Mesendoderm (in vitro differentiated cells): ENCODE measurements around the gene YWHAE.
"Not testable (repeated sequence)": the region's sequence is repeated elsewhere in the genome, so short reads cannot be mapped to it uniquely, and the experiment has no call there.

ENCODE experiments used
- DNase-seq: peaks from one replicate; pipeline ENCODE4 v3.0.0; 2013
- H2AK5ac ChIP-seq: 2 replicates; pipeline ENCODE4 v1.6.1; 2013; ENCODE audit warnings: low read length, inconsistent platforms
- H2BK120ac ChIP-seq: 2 replicates; pipeline ENCODE4 v1.6.1; 2013; ENCODE audit warnings: low read depth, mild to moderate bottlenecking, low read length, moderate library complexity, mixed read lengths
- H2BK15ac ChIP-seq: replicated peaks from 2 replicates; pipeline ENCODE4 v1.6.1; 2013; ENCODE audit warnings: low read depth, mild to moderate bottlenecking, moderate library complexity
- H2BK5ac ChIP-seq: 2 replicates; pipeline ENCODE4 v1.6.1; 2013; ENCODE audit warnings: low read length, inconsistent platforms
- H3K18ac ChIP-seq: 2 replicates; pipeline ENCODE4 v1.6.1; 2013; ENCODE audit warnings: mild to moderate bottlenecking, low read length, mixed read lengths
- H3K23ac ChIP-seq: one replicate; pipeline ENCODE4 v1.6.1; 2013; ENCODE audit warnings: low read length
- H3K27ac ChIP-seq: 2 replicates; pipeline ENCODE4 v1.5.1; 2013; ENCODE audit warnings: low read depth, mild to moderate bottlenecking, inconsistent platforms, low read length, moderate library complexity
- H3K27me3 ChIP-seq: 2 replicates; pipeline ENCODE4 v1.6.1; 2013; ENCODE audit warnings: low read length, control low read depth, mild to moderate bottlenecking, inconsistent platforms; ENCODE audit not compliant: insufficient read depth, poor library complexity
- H3K36me3 ChIP-seq: 2 replicates; pipeline ENCODE4 v1.6.1; 2013; ENCODE audit warnings: low read length, inconsistent platforms; ENCODE audit not compliant: control insufficient read depth, insufficient read depth
- H3K4ac ChIP-seq: one replicate; pipeline ENCODE4 v1.6.1; 2013; ENCODE audit warnings: low read depth, mild to moderate bottlenecking, low read length, moderate library complexity
- H3K4me1 ChIP-seq: 2 replicates; pipeline ENCODE4 v1.6.1; 2013; ENCODE audit warnings: low read depth, low read length, inconsistent platforms; ENCODE audit not compliant: control insufficient read depth
- H3K4me2 ChIP-seq: 2 replicates; pipeline ENCODE4 v1.6.1; 2013; ENCODE audit warnings: low read length
- H3K4me3 ChIP-seq: 2 replicates; pipeline ENCODE4 v1.5.1; 2013; ENCODE audit warnings: mild to moderate bottlenecking, low read length
- H3K56ac ChIP-seq: one replicate; pipeline ENCODE4 v1.6.1; 2013; ENCODE audit warnings: low read length
- H3K79me1 ChIP-seq: 2 replicates; pipeline ENCODE4 v1.6.1; 2013; ENCODE audit warnings: low read length, inconsistent platforms
- H3K79me2 ChIP-seq: 2 replicates; pipeline ENCODE4 v1.6.1; 2013; ENCODE audit warnings: mild to moderate bottlenecking, low read length; ENCODE audit not compliant: control insufficient read depth, insufficient read depth
- H3K9ac ChIP-seq: 2 replicates; pipeline ENCODE4 v1.6.1; 2013; ENCODE audit warnings: low read length, inconsistent platforms
- H4K5ac ChIP-seq: one replicate; pipeline ENCODE4 v1.6.1; 2013; ENCODE audit warnings: low read length
- H4K8ac ChIP-seq: one replicate; pipeline ENCODE4 v1.6.1; 2013; ENCODE audit warnings: low read depth, mild to moderate bottlenecking, control low read depth, low read length, moderate library complexity
- WGBS: extraction: QIAGEN DNeasy Blood & Tissue Kit; methylation state at CpG from one replicate; pipeline ENCODE4 v1.1.7; 2013; ENCODE audit warnings: low lambda C conversion rate, missing lambda C conversion rate; ENCODE audit not compliant: insufficient coverage; ENCODE audit errors: extremely low coverage; 5-methylcytosine and 5-hydroxymethylcytosine counted together

The YWHAE gene

GRCh38 chr17:1385861-1386260, 14.2 kb downstream of the YWHAE start:
- no peaks in the 10 kb centered on the region for H3K36me3 ChIP-seq
- DNase-seq: no peak
- H3K79me1 ChIP-seq: no peaks in the 10 kb centered on the region

GRCh38 chr17:1384905-1385435, 15.1 kb downstream of the YWHAE start:
- no peak overlapping the region for H3K56ac ChIP-seq
- no peak overlapping the region for H3K27ac ChIP-seq
- no CpG with 5 or more reads among the region's 1 CpG for whole genome bisulfite sequencing
- H3K79me2 ChIP-seq: peaks cover 96% of the 10 kb centered on the region
- no peak overlapping the region for H3K4me2 ChIP-seq
- no peak overlapping the region for H2BK120ac ChIP-seq
- H3K27me3 ChIP-seq: no peaks in the 10 kb centered on the region
- H2BK15ac ChIP-seq: no peak overlapping the region
- H3K36me3 ChIP-seq: no peaks in the 10 kb centered on the region
- no peak overlapping the region for H3K9ac ChIP-seq
- no peak overlapping the region for H3K4ac ChIP-seq
- H3K18ac ChIP-seq: no peak overlapping the region
- no peak for DNase-seq
- no peak overlapping the region for H2AK5ac ChIP-seq
- no peak overlapping the region for H4K8ac ChIP-seq
- no peak overlapping the region for H2BK5ac ChIP-seq
- no peak overlapping the region for H3K4me3 ChIP-seq
- no peak overlapping the region for H4K5ac ChIP-seq
- no peaks in the 10 kb centered on the region for H3K4me1 ChIP-seq
- no peaks in the 10 kb centered on the region for H3K79me1 ChIP-seq
- no peak overlapping the region for H3K23ac ChIP-seq

More at GRCh38 chr17:1385861-1386260, 14.2 kb downstream of the YWHAE start:
- no peak overlapping the region for H2BK15ac ChIP-seq
- no peaks in the 10 kb centered on the region for H3K27me3 ChIP-seq
- H2BK120ac ChIP-seq: no peak overlapping the region
- H4K8ac ChIP-seq: no peak overlapping the region
- H3K9ac ChIP-seq: no peak overlapping the region
- no peak overlapping the region for H4K5ac ChIP-seq
- no peak overlapping the region for H3K23ac ChIP-seq
- no peak overlapping the region for H3K18ac ChIP-seq
- H3K56ac ChIP-seq: no peak overlapping the region
- no peak overlapping the region for H2AK5ac ChIP-seq
- no peaks in the 10 kb centered on the region for H3K4me1 ChIP-seq
- no peak overlapping the region for H3K27ac ChIP-seq
- H3K4ac ChIP-seq: no peak overlapping the region
- H3K4me3 ChIP-seq: no peak overlapping the region
- H3K79me2 ChIP-seq: peaks cover 96% of the 10 kb centered on the region
- no CpG with 5 or more reads among the region's 2 CpGs for WGBS
- H3K4me2 ChIP-seq: no peak overlapping the region
- H2BK5ac ChIP-seq: no peak overlapping the region

- WGBS: no CpG with 5 or more reads among the region's 10 CpGs
- no peak overlapping the region for H2BK15ac ChIP-seq
Observed at GRCh38 chr17:1379930-1380313, 20.1 kb downstream of the YWHAE start.

GRCh38 chr17:1379208-1379929, 20.7 kb downstream of the YWHAE start:
- H3K4me1 ChIP-seq: peaks cover 13% of the 10 kb centered on the region
- no peaks in the 10 kb centered on the region for H3K36me3 ChIP-seq
- WGBS: no CpG with 5 or more reads among the region's 11 CpGs
- no peak overlapping the region for H4K8ac ChIP-seq
- H2AK5ac ChIP-seq: no peak overlapping the region
- no peaks in the 10 kb centered on the region for H3K27me3 ChIP-seq
- no peaks in the 10 kb centered on the region for H3K79me1 ChIP-seq
- no peak overlapping the region for H4K5ac ChIP-seq
- H3K27ac ChIP-seq: no peak overlapping the region
- H2BK15ac ChIP-seq: no peak overlapping the region
- no peak overlapping the region for H3K4ac ChIP-seq
- H3K79me2 ChIP-seq: peaks cover 98% of the 10 kb centered on the region
- H3K9ac ChIP-seq: no peak overlapping the region
- H3K23ac ChIP-seq: no peak overlapping the region
- no peak for DNase-seq
- H2BK5ac ChIP-seq: no peak overlapping the region
- H3K56ac ChIP-seq: no peak overlapping the region
- no peak overlapping the region for H3K18ac ChIP-seq
- H2BK120ac ChIP-seq: no peak overlapping the region
- no peak overlapping the region for H3K4me3 ChIP-seq
- no peak overlapping the region for H3K4me2 ChIP-seq

More at GRCh38 chr17:1379930-1380313, 20.1 kb downstream of the YWHAE start:
- Histone ChIP-seq H3K56ac (no peak overlapping the region), H3K4me1 (peaks cover 10% of the 10 kb centered on the region), H2AK5ac (no peak overlapping the region), H3K79me1 (no peaks in the 10 kb centered on the region), H4K8ac (no peak overlapping the region), H3K23ac (no peak overlapping the region), H3K27ac (no peak overlapping the region), H4K5ac (no peak overlapping the region), H2BK5ac (no peak overlapping the region), H3K18ac (no peak overlapping the region), H3K4ac (no peak overlapping the region), H3K4me3 (no peak overlapping the region), H3K9ac (no peak overlapping the region), H3K79me2 (peaks cover 98% of the 10 kb centered on the region), H3K36me3 (no peaks in the 10 kb centered on the region), H3K27me3 (no peaks in the 10 kb centered on the region), H2BK120ac (no peak overlapping the region), H3K4me2 (no peak overlapping the region)
- no peak for DNase-seq

GRCh38 chr17:1378476-1378860, 21.6 kb downstream of the YWHAE start:
- not testable (repeated sequence) for H2BK5ac ChIP-seq, H3K36me3 ChIP-seq, H3K4ac ChIP-seq, H3K56ac ChIP-seq, H3K9ac ChIP-seq, H2BK15ac ChIP-seq, H4K8ac ChIP-seq, DNase-seq, H2BK120ac ChIP-seq, H2AK5ac ChIP-seq, H3K4me3 ChIP-seq, H3K79me1 ChIP-seq, H3K18ac ChIP-seq, H3K23ac ChIP-seq, H3K27me3 ChIP-seq, H4K5ac ChIP-seq, H3K27ac ChIP-seq, H3K4me2 ChIP-seq
- Histone ChIP-seq H3K79me2 (peaks cover 98% of the 10 kb centered on the region), H3K4me1 (peaks cover 13% of the 10 kb centered on the region)
- no CpG with 5 or more reads among the region's 10 CpGs for WGBS

GRCh38 chr17:1377334-1377733, 22.7 kb downstream of the YWHAE start:
- Histone ChIP-seq H3K4me2 (no peak overlapping the region), H3K4ac (no peak overlapping the region), H3K56ac (no peak overlapping the region), H3K27me3 (no peaks in the 10 kb centered on the region), H3K23ac (no peak overlapping the region), H3K79me2 (peaks cover 98% of the 10 kb centered on the region), H2BK5ac (no peak overlapping the region), H2BK15ac (no peak overlapping the region), H2AK5ac (no peak overlapping the region), H3K27ac (no peak overlapping the region), H3K9ac (no peak overlapping the region), H3K79me1 (no peaks in the 10 kb centered on the region), H4K5ac (no peak overlapping the region), H3K36me3 (peaks cover 2% of the 10 kb centered on the region), H3K4me1 (peaks cover 13% of the 10 kb centered on the region), H3K18ac (no peak overlapping the region), H4K8ac (no peak overlapping the region), H3K4me3 (no peak overlapping the region), H2BK120ac (no peak overlapping the region)
- no CpG with 5 or more reads among the region's 3 CpGs for WGBS
- DNase-seq: no peak
